ENCODE data around the gene TRPM3.

GRCh38 chr9:70675868-70676370, 445.5 kb downstream of the TRPM3 start:
- TF ChIP-seq ZNF79 (CRISPR knock-in tag; IDR thresholded peaks at IDR 0.05; ENCODE audit: low read depth) (no peak), CBFB (CRISPR knock-in tag; IDR thresholded peaks at IDR 0.05) (no peak), GATA2 (CRISPR knock-in tag; IDR thresholded peaks at IDR 0.05) (no peak), CTCF (IDR thresholded peaks at IDR 0.05 in 2 of 3, conservative IDR thresholded peaks at IDR 0.05 in 1 of 3; ENCODE audit: insufficient read depth in 2 of 3, low read depth in 1 of 3, low read length in 3 of 3) (no peak), NFIC (IDR thresholded peaks at IDR 0.05) (no peak), ZBTB7A (IDR thresholded peaks at IDR 0.05; ENCODE audit: borderline replicate concordance, control insufficient read depth, low read depth, low read length) (no peak), BHLHE40 (IDR thresholded peaks at IDR 0.05; ENCODE audit: low read length) (no peak), EZH2 (IDR thresholded peaks at IDR 0.05; ENCODE audit: borderline replicate concordance, low read depth, low read length) (no peak)

Data from K562 (cell line).